Prostate gland (tissue), 2 donors: Measurements from ENCODE around the gene ROBO1.
"Not testable (repeated sequence)": the region's sequence is repeated elsewhere in the genome, so short reads cannot be mapped to it uniquely, and the experiment has no call there.

Experiments
- CTCF ChIP-seq, 4 experiments: fragments of 200-600 bp in 2 of 4; fragments of 450-650 bp in 2 of 4; sonication (generic) in 2 of 4; IDR thresholded peaks; 1 replicate in 3 of 4; 2 replicates in 1 of 4; pipeline ENCODE4 v1.5.1; 2016 to 2019; ENCODE audit warnings: antibody characterized with exemption in 4 of 4, mild to moderate bottlenecking in 2 of 4, moderate library complexity in 2 of 4
- POLR2A ChIP-seq: fragments of 450-650 bp; IDR thresholded peaks from one replicate; pipeline ENCODE4 v1.6.1; 2016; ENCODE audit warnings: antibody characterized with exemption, mild to moderate bottlenecking
- POLR2AphosphoS5 ChIP-seq: sonication (generic); formaldehyde crosslinking; IDR thresholded peaks from one replicate; pipeline ENCODE4 v1.6.1; 2017; ENCODE audit warnings: antibody characterized with exemption

DNA sequence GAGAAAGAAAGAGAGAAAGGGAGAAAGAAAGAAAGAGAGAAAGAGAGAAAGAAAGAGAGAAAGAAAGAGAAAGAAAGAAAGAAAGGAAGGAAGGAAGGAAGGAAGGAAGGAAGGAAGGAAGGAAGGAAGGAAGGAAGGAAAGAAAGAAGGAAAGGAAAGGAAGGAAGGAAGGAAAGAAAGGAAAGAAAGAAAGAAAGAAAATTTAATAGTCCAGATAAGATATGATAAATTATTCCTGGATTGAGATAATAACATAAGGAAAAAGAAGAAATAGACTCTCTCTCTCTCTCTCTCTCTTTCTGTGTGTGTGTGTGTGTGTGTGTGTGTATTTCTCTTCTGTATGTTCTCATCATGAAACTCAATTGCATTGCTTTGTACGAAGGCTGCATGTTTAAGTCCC is 883.2 kb downstream of the ROBO1 start:
- not testable (repeated sequence) for TF ChIP-seq CTCF (IDR thresholded peaks at IDR 0.05); POLR2A; POLR2AphosphoS5
